COR-L47 (cell line): ENCODE results near the gene MYDGF.
A peak's percentile ranks its signal among the peaks of the same experiment; 100 is the strongest.
"Not testable (repeated sequence)": the region's sequence is repeated elsewhere in the genome, so short reads cannot be mapped to it uniquely, and the experiment has no call there.

Experiments used
- DNase-seq: peaks from one replicate; lab custom pipeline; 2025; lab: John Stamatoyannopoulos, UW

Gene MYDGF

GRCh38 chr19:4669723-4670480, at the start of gene MYDGF:
Gene MYDGF (minus strand): TSS chr19:4670342. CDS start chr19:4670334, 8 bp downstream.
- DNase-seq, result peak; percentile 87

- no peak for DNase-seq
These were observed 49.3 kb upstream of the MYDGF start for GRCh38 chr19:4719499-4719866.

- DNase-seq, result no peak
These were observed 48.0 kb upstream of the MYDGF start for GRCh38 chr19:4717966-4718701.

- no peak for DNase-seq
These were observed 47.2 kb upstream of the MYDGF start for GRCh38 chr19:4717191-4717965.

- no peak for DNase-seq
These were observed 45.5 kb upstream of the MYDGF start for GRCh38 chr19:4715529-4716221.

GRCh38 chr19:4715178-4715528, 45.0 kb upstream of the MYDGF start:
- not testable (repeated sequence) for DNase-seq

GRCh38 chr19:4714016-4714415, 43.9 kb upstream of the MYDGF start:
- DNase-seq, result no peak

- no peak for DNase-seq
These were observed 43.3 kb upstream of the MYDGF start for GRCh38 chr19:4713384-4713951.

- no peak for DNase-seq
These were observed 42.6 kb upstream of the MYDGF start for GRCh38 chr19:4712771-4713170.

- DNase-seq, result no peak
These were observed 41.1 kb upstream of the MYDGF start for GRCh38 chr19:4711211-4711610.

- DNase-seq, result no peak
These were observed 40.1 kb upstream of the MYDGF start for GRCh38 chr19:4710281-4710600.

GRCh38 chr19:4709440-4710280, 39.5 kb upstream of the MYDGF start:
- DNase-seq, result no peak

- no peak for DNase-seq
These were observed 38.0 kb upstream of the MYDGF start for GRCh38 chr19:4707956-4708650.

GRCh38 chr19:4707322-4707721, 37.2 kb upstream of the MYDGF start:
- no peak for DNase-seq

- DNase-seq, result no peak
These were observed 35.4 kb upstream of the MYDGF start for GRCh38 chr19:4705413-4706131.

- DNase-seq, result no peak
These were observed 34.2 kb upstream of the MYDGF start for GRCh38 chr19:4704317-4704673.

GRCh38 chr19:4703671-4704316, 33.7 kb upstream of the MYDGF start:
- DNase-seq, result no peak

- DNase-seq, result no peak
These were observed 32.6 kb upstream of the MYDGF start for GRCh38 chr19:4702764-4703163.

GRCh38 chr19:4701557-4701956, 31.4 kb upstream of the MYDGF start:
- DNase-seq, result no peak

GRCh38 chr19:4700693-4700970, 30.5 kb upstream of the MYDGF start:
- no peak for DNase-seq
